ENCODE measurements around the gene EIF4A3.

DNA sequence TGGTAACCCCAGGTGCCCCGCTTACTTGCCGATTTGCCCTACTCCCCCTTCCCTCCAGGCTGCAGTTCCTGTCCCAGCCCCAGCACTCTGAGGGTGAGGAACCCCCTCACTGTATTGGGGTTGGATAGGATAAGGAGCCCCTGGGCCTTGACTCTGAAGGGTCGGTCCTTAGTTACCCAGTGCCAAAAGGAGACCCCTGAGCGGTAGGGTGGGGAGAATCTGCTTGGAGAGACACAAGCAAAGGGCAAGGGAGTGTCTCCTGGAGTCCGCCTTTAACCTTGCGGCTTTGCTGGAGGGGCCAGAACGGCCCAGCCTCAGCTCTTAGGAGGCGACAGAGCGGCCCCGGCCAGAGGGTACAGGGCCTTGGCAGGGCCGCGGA, 35.9 kb upstream of the EIF4A3 start:
- TF ChIP-seq, protein P1, sequence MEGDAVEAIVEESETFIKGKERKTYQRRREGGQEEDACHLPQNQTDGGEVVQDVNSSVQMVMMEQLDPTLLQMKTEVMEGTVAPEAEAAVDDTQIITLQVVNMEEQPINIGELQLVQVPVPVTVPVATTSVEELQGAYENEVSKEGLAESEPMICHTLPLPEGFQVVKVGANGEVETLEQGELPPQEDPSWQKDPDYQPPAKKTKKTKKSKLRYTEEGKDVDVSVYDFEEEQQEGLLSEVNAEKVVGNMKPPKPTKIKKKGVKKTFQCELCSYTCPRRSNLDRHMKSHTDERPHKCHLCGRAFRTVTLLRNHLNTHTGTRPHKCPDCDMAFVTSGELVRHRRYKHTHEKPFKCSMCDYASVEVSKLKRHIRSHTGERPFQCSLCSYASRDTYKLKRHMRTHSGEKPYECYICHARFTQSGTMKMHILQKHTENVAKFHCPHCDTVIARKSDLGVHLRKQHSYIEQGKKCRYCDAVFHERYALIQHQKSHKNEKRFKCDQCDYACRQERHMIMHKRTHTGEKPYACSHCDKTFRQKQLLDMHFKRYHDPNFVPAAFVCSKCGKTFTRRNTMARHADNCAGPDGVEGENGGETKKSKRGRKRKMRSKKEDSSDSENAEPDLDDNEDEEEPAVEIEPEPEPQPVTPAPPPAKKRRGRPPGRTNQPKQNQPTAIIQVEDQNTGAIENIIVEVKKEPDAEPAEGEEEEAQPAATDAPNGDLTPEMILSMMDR (IDR thresholded peaks at IDR 0.05; ENCODE audit: low read length), result no peak
- no peak for TF ChIP-seq EZH2 (IDR thresholded peaks at IDR 0.05; ENCODE audit: borderline replicate concordance, low read length)

Measured in OCI-LY1 (cell line).